Measurements from ENCODE around the gene FOXK2.
"Not testable (repeated sequence)": the region's sequence is repeated elsewhere in the genome, so short reads cannot be mapped to it uniquely, and the experiment has no call there.

The FOXK2 gene

GRCh38 chr17:82534401-82534812 lies 14.9 kb downstream of the FOXK2 start:
- DNase-seq = no peak

DNA sequence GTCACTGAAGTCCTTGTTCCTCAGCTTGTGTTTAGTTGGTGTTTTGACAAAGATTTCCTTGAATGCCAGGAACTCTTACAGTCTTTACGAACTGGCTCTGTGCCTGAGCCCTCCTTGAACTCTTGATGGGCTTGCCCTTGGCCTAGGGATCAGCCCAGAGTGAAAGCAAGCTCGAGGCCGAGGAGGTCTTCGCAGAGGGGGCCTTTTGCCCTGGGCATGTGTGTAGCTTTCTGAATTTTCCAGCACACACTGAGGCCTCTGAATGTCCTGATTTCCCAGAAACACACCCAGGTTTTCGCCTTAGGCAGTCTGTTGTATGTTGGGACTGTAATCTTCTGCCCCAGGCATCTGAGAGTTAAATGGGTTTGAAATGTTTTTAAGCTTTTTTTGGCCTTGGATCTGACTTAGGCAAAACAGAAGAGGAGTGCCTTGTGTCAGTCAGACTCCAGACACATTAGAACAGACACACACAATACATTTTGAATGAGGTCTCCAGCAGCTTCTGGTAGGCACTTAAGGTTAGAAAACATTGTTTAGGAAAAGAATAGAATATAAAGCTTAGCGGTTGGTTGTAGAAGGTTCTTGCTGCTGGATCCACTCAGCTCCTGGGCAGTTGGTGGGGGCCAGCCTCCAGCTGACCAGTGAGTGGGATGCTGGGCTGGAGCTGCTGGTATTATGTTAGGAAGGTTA lies 17.1 kb downstream of the FOXK2 start:
- no peak for DNase-seq

DNA sequence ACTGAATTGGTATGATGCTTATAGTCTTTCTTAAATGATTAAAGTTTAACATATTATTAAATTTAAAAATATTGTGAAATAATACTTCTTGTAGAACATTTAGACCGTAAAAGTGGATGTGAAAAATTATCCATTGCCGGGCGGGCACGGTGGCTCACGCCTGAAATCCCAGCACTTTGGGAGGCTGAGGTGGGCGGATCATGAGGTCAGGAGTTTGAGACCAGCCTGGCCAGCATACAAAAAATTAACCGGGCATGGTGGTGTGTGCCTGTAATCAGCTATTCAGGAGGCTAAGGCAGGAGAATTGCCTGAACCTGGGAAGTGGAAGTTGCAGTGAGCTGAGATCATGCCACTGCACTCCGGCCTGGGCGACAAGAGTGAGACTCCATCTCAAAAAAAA lies 17.7 kb downstream of the FOXK2 start:
- DNase-seq = not testable (repeated sequence)

- not testable (repeated sequence) for DNase-seq
Observed at GRCh38 chr17:82539076-82539475, 19.5 kb downstream of the FOXK2 start.

- no peak for DNase-seq
Observed at GRCh38 chr17:82542439-82542838, 22.9 kb downstream of the FOXK2 start.

- no peak for DNase-seq
Observed at GRCh38 chr17:82544431-82545070, 25.0 kb downstream of the FOXK2 start.

DNA sequence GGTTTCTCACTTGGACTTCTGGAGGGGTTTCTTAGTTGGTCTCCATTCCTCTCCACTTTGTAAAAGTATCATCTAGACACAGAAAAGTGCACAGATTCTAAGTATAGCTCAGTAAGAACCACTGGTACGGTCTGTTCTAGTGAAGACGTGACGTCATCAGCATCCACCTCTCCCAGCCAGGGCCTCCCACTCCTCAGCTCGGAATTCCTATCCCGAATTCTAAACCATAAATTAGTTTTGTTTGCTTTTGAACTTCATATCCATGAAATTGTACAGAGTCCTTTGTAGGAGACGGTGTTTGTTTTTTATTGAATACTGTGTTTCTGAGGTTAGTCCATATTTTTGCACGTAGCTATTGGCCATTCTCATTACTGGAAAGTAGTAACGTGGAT lies 25.5 kb downstream of the FOXK2 start:
- DNase-seq = no peak

DNA sequence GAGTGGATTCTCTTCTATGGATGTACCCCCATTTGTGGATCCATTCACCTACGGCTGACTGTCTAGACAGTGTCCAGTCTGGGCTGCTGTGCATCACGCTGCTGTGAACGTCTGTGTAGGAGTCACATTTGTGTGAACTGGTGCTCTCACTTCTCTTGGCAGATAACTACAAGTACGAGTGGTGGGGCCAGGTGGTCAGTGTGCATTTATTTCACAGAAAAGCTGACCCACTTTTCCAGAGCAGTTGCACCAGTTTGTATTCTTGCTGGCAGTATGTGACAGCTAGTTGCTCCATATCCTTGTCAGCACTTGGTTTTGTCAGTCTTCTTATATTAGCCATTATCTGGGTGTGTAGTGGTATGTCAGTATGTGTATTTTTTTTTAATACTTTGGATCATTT lies 28.4 kb downstream of the FOXK2 start:
- no peak for DNase-seq

GRCh38 chr17:82548681-82549303 lies 29.3 kb downstream of the FOXK2 start:
- DNase-seq = peak in 1 of 2 donors; percentile 12

GRCh38 chr17:82551779-82552457 lies 32.4 kb downstream of the FOXK2 start:
- DNase-seq = peak; percentile 77 to 81

DNA sequence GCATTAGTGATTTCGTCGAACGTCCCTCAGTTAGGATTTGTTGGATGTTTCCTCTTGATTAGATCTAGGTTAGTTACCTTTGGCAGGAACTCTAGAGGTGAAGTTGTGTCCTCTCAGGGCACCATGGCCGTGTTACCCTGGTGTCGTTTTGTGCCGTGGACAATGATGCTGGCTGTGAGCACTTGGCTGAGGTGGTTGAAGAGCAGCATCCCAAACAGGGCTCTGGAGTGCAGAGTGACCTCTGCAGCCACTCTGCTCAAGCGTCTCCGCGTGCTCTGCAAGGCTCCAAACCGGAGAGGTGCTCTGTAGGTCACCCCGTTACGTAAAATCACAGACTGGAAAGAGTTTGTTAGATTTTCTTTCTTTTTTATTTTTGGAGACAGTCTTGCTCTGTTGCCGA lies 33.0 kb downstream of the FOXK2 start:
- DNase-seq = no peak

GRCh38 chr17:82553210-82553930 lies 33.8 kb downstream of the FOXK2 start:
- no peak for DNase-seq

DNA sequence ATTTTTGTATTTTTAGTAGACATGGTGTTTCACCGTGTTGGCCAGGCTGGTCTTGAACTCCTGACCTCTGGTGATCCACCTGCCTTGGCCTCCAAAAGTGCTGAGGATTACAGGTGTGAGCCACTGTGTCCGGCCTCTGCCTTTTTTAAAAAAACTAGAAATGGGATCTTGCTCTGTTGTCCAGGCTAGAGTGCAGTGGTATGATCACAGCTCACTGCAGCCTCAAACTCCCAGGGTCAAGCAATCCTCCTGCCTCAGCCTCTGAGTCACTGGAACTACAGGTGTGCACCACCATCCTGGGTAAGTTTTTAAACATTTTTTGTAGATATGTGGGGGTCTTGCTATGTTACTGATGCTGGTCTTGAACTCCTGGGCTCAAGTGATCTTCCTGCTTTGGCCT lies 38.0 kb downstream of the FOXK2 start:
- not testable (repeated sequence) for DNase-seq

- no peak for DNase-seq
Observed at GRCh38 chr17:82559566-82560251, 40.2 kb downstream of the FOXK2 start.

- no peak for DNase-seq
Observed at GRCh38 chr17:82560252-82560642, 40.7 kb downstream of the FOXK2 start.

- DNase-seq = no peak
Observed at GRCh38 chr17:82560802-82561428, 41.4 kb downstream of the FOXK2 start.

- DNase-seq = no peak
Observed at GRCh38 chr17:82561429-82562035, 42.0 kb downstream of the FOXK2 start.

DNA sequence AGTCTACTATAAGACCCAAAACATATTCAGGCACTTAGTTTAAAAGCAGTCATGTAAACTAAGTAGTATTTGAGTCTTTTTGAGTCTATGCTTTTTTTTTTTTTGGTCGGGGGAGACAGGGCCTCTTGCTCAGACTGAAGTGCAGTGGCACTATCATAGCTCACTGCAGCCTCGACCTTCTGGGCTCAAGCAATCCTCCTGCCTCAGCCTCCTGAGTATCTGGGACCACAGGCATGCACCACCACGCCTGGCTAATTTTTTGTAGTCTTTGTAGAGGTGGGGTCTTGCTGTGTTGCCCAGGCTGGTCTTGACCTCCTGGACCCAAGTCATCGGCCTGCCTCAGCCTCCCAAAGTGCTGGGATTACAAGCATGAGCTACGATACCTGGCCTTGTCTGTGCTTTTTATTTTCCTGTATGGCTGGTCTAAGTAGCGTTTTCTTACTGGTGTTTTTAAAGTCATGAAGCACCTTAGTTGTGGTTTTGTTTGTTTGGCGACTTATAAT lies 43.2 kb downstream of the FOXK2 start:
- not testable (repeated sequence) for DNase-seq

DNA sequence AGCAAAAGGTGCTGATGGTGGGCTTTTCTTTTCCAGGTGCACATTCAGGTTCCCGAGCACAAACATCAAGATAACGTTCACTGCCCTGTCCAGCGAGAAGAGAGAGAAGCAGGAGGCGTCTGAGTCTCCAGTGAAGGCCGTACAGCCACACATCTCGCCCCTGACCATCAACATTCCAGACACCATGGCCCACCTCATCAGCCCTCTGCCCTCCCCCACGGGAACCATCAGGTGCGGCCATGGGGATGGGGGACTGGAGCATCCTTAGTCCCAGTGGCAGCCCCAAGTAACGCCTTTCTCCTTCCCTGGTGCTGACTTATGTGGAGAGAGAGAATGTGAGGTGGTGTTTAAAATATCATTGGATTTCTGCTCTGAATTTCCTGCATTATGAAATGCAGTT lies 43.8 kb downstream of the FOXK2 start:
- DNase-seq = no peak

GRCh38 chr17:82563745-82564144 lies 44.2 kb downstream of the FOXK2 start:
- DNase-seq = not testable (repeated sequence)

- DNase-seq = no peak
Observed at GRCh38 chr17:82564241-82564640, 44.7 kb downstream of the FOXK2 start.
